ENCODE measurements around the gene CCDC201. TPM values are rescaled to one million over a fixed set of nuclear protein-coding genes. Genes with fewer than 3 reads are reported as not detected.

CCDC201 gene
- total and polyA plus RNA-seq, 7 donors = not detected

GRCh38 chr7:45888993-45889366, 16.1 kb upstream of the CCDC201 start:
- peaks cover 8 to 49% (median 33%) of the 10 kb centered on the region in 3 donors for H3K27me3 ChIP-seq
- 14 to 15% methylated on average over 14 of the region's 14 CpGs for WGBS, 2 donors
- TF ChIP-seq EP300 (IDR thresholded peaks at IDR 0.05) = no peak
- TF ChIP-seq POLR2A (IDR thresholded peaks at IDR 0.05) = no peak
- no peak for TF ChIP-seq CTCF (IDR thresholded peaks at IDR 0.05)
- no peak for TF ChIP-seq POLR2AphosphoS5 (IDR thresholded peaks at IDR 0.05)

GRCh38 chr7:45888185-45888992, 15.5 kb upstream of the CCDC201 start, which contains the start of gene IGFBP1:
Gene IGFBP1, plus strand, starts transcription at chr7:45888488. Its CDS starts 165 bp downstream, at chr7:45888653.
- peaks cover 8 to 49% (median 33%) of the 10 kb centered on the region in 3 donors for H3K27me3 ChIP-seq
- H3K4me3 ChIP-seq = peak within 1 kb of the TSS in 2 of 4 donors; percentile 35 to 36
- DNase-seq = no peak
- 2 to 4% methylated on average over 73 of the region's 73 CpGs for WGBS, 2 donors
- TF ChIP-seq CTCF (IDR thresholded peaks at IDR 0.05) (no peak), POLR2AphosphoS5 (IDR thresholded peaks at IDR 0.05) (no peak), EP300 (IDR thresholded peaks at IDR 0.05) (no peak), POLR2A (IDR thresholded peaks at IDR 0.05) (no peak)
- H3K4me1 ChIP-seq = peaks cover 0 to 11% (median 9%) of the 10 kb centered on the region in 4 donors
- no peak within 1 kb of the TSS for H3K27ac ChIP-seq
- H3K9me3 ChIP-seq = no peaks in the 10 kb centered on the region
- intact Hi-C loops (cut with DNase I) = no loop called here
- no peaks in the 10 kb centered on the region for H3K36me3 ChIP-seq

More at GRCh38 chr7:45888993-45889366, 16.1 kb upstream of the CCDC201 start:
- DNase-seq = no peak
- Histone ChIP-seq H3K36me3 (no peaks in the 10 kb centered on the region), H3K27ac (no peak overlapping the region), H3K4me1 (peaks cover 0 to 11% (median 9%) of the 10 kb centered on the region in 4 donors), H3K9me3 (no peaks in the 10 kb centered on the region), H3K4me3 (peak overlapping the region in 2 of 4 donors; percentile 35 to 36)
- intact Hi-C loops (cut with DNase I) = no loop called here

GRCh38 chr7:45886931-45887667, 14.2 kb upstream of the CCDC201 start:
- no peak for DNase-seq
- H3K36me3 ChIP-seq = no peaks in the 10 kb centered on the region
- no peak overlapping the region for H3K27ac ChIP-seq
- no peak for TF ChIP-seq POLR2A (IDR thresholded peaks at IDR 0.05)
- TF ChIP-seq POLR2AphosphoS5 (IDR thresholded peaks at IDR 0.05) = no peak
- TF ChIP-seq CTCF (IDR thresholded peaks at IDR 0.05) = no peak
- no peak for TF ChIP-seq EP300 (IDR thresholded peaks at IDR 0.05)
- 86 to 92% methylated on average over 5 of the region's 5 CpGs for WGBS, 2 donors
- H3K4me3 ChIP-seq = no peak overlapping the region
- no peaks in the 10 kb centered on the region for H3K9me3 ChIP-seq
- peaks cover 8 to 49% (median 33%) of the 10 kb centered on the region in 3 donors for H3K27me3 ChIP-seq
- intact Hi-C loops (cut with DNase I) = no loop called here
- peaks cover 0 to 11% (median 9%) of the 10 kb centered on the region in 4 donors for H3K4me1 ChIP-seq

GRCh38 chr7:45885264-45885882, 12.5 kb upstream of the CCDC201 start:
- intact Hi-C loops (cut with DNase I) = no loop called here
- Histone ChIP-seq H3K27ac (no peak overlapping the region), H3K36me3 (no peaks in the 10 kb centered on the region), H3K4me3 (no peak overlapping the region), H3K27me3 (peaks cover 8 to 47% (median 31%) of the 10 kb centered on the region in 3 donors), H3K9me3 (no peaks in the 10 kb centered on the region), H3K4me1 (peaks cover 0 to 11% (median 9%) of the 10 kb centered on the region in 4 donors)
- DNase-seq = no peak
- 53 to 72% methylated on average over 7 of the region's 7 CpGs for WGBS, 2 donors
- TF ChIP-seq CTCF (IDR thresholded peaks at IDR 0.05) (no peak), EP300 (IDR thresholded peaks at IDR 0.05) (no peak), POLR2AphosphoS5 (IDR thresholded peaks at IDR 0.05) (no peak), POLR2A (IDR thresholded peaks at IDR 0.05) (no peak)

All from sigmoid colon (tissue), 7 donors.